Osteoblast (primary cell): ENCODE measurements around the gene SGCD. TPM values are rescaled to one million over a fixed set of nuclear protein-coding genes. Genes with fewer than 3 reads are reported as not detected.

Experiments used
- DNase-seq: peaks from one replicate; pipeline ENCODE4 v3.0.0; 2011; ENCODE audit warnings: low spot score, mixed read lengths; ENCODE audit not compliant: insufficient read length; ENCODE audit errors: missing footprints
- H2AFZ ChIP-seq: 2 replicates; pipeline ENCODE4 v1.6.0; 2011; ENCODE audit warnings: mild to moderate bottlenecking, low read length
- H3K27ac ChIP-seq: 2 replicates; pipeline ENCODE4 v1.5.1; 2011; ENCODE audit warnings: mild to moderate bottlenecking, low read depth, low read length, moderate library complexity
- H3K27me3 ChIP-seq: 2 replicates; pipeline ENCODE4 v1.6.0; 2012; ENCODE audit warnings: mild to moderate bottlenecking, control low read depth, inconsistent platforms, low read length, moderate library complexity; ENCODE audit not compliant: insufficient read depth
- H3K36me3 ChIP-seq: 2 replicates; pipeline ENCODE4 v1.5.1; 2011; ENCODE audit warnings: mild to moderate bottlenecking, low read length, control low read depth, moderate library complexity; ENCODE audit not compliant: insufficient read depth
- H3K4me1 ChIP-seq: 2 replicates; pipeline ENCODE4 v1.5.1; 2011; ENCODE audit warnings: mild to moderate bottlenecking, low read length, control low read depth, moderate library complexity; ENCODE audit not compliant: insufficient read depth
- H3K4me2 ChIP-seq: 2 replicates; pipeline ENCODE4 v1.6.0; 2011; ENCODE audit warnings: mild to moderate bottlenecking, low read length; ENCODE audit not compliant: insufficient read depth
- H3K4me3 ChIP-seq: fragments of 200-600 bp; sonication (generic); 3 replicates; pipeline ENCODE4 v1.5.1; 2012; ENCODE audit warnings: mild to moderate bottlenecking, low read length, inconsistent platforms; ENCODE audit not compliant: insufficient read depth
- H3K79me2 ChIP-seq: 2 replicates; pipeline ENCODE4 v1.6.0; 2012; ENCODE audit warnings: mild to moderate bottlenecking, low read length, control low read depth, inconsistent platforms; ENCODE audit not compliant: insufficient read depth
- H3K9me3 ChIP-seq: 2 replicates; pipeline ENCODE4 v1.5.1; 2011; ENCODE audit warnings: low read depth, low read length, control low read depth
- H4K20me1 ChIP-seq: 2 replicates; pipeline ENCODE4 v1.6.0; 2012; ENCODE audit warnings: mild to moderate bottlenecking, low read length, control low read depth; ENCODE audit not compliant: insufficient read depth
- total RNA-seq: library from RNA; depleted of rRNA; stranded (reverse); fragments of >200 nt; gene quantifications from 2 replicates; pipeline ENCODE4 v1.2.3, GENCODE V29; 2012
- TF ChIP-seq, protein P1 (sequence below): IDR thresholded peaks from 2 replicates; pipeline ENCODE4 v1.5.1; 2011; ENCODE audit warnings: mild to moderate bottlenecking, low read depth, low read length, moderate library complexity; ENCODE audit errors: extremely low read depth

SGCD gene
- total RNA-seq: 27.1 and 33.3 TPM in 2 replicates

DNA sequence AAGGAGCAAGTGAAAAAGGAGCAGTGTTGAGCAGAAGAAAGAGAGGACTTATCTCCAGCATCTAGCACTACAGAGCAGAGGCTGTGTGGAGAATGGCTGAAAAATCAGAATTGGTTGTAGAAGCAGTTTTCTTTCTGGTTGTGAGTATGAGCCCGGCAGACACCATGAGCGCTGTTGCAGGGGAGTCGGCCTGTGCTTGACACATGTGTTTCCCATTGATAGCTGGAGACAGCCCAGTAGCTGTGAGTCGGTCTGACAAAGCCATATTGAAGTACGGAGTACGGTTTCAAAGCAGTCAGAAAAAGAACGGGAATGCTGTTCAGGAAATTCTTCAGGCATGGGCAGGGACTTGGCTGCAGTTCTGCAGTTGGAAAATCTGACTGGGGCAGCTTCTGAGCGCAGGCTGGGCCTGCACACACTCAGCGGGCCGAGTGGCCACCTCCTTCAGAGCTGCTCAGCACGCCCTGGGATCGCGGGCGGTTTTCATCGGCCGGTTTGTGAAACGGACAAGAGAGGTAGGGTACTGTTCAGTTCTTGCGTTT lies at the start of gene SGCD:
SGCD (plus strand) TSS at position 447 of the 542 bp plus-strand sequence.
- H2AFZ ChIP-seq: peak within 1 kb of the TSS; percentile 96
- TF ChIP-seq, protein P1, sequence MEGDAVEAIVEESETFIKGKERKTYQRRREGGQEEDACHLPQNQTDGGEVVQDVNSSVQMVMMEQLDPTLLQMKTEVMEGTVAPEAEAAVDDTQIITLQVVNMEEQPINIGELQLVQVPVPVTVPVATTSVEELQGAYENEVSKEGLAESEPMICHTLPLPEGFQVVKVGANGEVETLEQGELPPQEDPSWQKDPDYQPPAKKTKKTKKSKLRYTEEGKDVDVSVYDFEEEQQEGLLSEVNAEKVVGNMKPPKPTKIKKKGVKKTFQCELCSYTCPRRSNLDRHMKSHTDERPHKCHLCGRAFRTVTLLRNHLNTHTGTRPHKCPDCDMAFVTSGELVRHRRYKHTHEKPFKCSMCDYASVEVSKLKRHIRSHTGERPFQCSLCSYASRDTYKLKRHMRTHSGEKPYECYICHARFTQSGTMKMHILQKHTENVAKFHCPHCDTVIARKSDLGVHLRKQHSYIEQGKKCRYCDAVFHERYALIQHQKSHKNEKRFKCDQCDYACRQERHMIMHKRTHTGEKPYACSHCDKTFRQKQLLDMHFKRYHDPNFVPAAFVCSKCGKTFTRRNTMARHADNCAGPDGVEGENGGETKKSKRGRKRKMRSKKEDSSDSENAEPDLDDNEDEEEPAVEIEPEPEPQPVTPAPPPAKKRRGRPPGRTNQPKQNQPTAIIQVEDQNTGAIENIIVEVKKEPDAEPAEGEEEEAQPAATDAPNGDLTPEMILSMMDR: peak; percentile 24
- peak within 1 kb of the TSS; percentile 95 for H3K4me2 ChIP-seq
- H4K20me1 ChIP-seq: no peaks in the 10 kb centered on the region
- H3K27me3 ChIP-seq: no peaks in the 10 kb centered on the region
- H3K79me2 ChIP-seq: peaks cover 9% of the 10 kb centered on the region
- peaks cover 8% of the 10 kb centered on the region for H3K4me1 ChIP-seq
- peak within 1 kb of the TSS; percentile 77 for H3K4me3 ChIP-seq
- no peaks in the 10 kb centered on the region for H3K36me3 ChIP-seq
- DNase-seq: peak; percentile 88
- peak within 1 kb of the TSS; percentile 85 for H3K27ac ChIP-seq
- no peaks in the 10 kb centered on the region for H3K9me3 ChIP-seq

DNA sequence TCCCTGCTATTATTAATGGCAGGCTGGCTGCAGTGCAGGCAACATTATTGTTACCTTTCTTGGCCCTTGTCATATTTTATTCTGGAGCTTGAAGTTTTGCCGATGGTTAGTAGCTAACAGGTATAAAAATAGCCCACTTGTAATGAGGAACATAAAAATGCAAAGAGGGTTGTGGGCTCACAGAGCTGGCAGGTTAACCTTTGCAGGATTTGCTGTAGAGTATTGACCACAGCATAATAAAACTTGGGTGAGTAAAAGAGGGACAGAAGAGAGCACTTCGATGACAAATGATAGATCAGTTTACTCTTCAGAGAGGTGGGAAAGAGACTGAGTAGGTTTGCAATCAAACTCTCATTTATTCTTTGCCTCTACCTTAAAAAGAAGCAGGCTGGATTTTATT lies 49.7 kb upstream of the SGCD start:
- Histone ChIP-seq H3K36me3 (no peaks in the 10 kb centered on the region), H3K27ac (no peak overlapping the region), H4K20me1 (no peaks in the 10 kb centered on the region), H3K4me3 (no peak overlapping the region), H3K79me2 (no peaks in the 10 kb centered on the region), H3K4me2 (no peak overlapping the region), H3K4me1 (no peaks in the 10 kb centered on the region), H2AFZ (no peak overlapping the region), H3K27me3 (no peaks in the 10 kb centered on the region), H3K9me3 (no peaks in the 10 kb centered on the region)
- TF ChIP-seq, protein P1: no peak
- no peak for DNase-seq

DNA sequence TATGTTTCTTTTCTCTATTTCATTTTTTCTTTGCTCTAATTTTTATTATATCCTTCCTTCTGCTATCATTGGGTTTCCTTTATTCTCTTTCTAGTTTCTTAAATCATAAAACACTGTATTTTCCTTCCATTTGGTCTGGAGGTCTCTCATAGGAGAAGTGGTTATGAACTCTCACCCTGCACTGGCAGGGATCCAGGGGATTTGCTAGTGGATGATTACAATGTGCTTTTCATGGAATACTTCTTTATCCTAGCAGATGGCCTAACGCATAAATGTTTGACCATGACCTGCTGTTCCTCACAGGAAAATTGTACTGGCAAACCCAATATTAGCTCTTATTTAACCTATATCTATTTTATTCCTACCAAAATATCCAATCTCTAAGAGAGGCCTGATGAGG lies 31.5 kb upstream of the SGCD start:
- H3K4me2 ChIP-seq: no peak overlapping the region
- no peak for DNase-seq
- H2AFZ ChIP-seq: no peak overlapping the region
- H3K27ac ChIP-seq: no peak overlapping the region
- H3K79me2 ChIP-seq: no peaks in the 10 kb centered on the region
- no peaks in the 10 kb centered on the region for H3K9me3 ChIP-seq
- TF ChIP-seq, protein P1: no peak
- H3K27me3 ChIP-seq: no peaks in the 10 kb centered on the region
- H3K4me3 ChIP-seq: no peak overlapping the region
- no peaks in the 10 kb centered on the region for H3K4me1 ChIP-seq
- no peaks in the 10 kb centered on the region for H3K36me3 ChIP-seq
- no peaks in the 10 kb centered on the region for H4K20me1 ChIP-seq

DNA sequence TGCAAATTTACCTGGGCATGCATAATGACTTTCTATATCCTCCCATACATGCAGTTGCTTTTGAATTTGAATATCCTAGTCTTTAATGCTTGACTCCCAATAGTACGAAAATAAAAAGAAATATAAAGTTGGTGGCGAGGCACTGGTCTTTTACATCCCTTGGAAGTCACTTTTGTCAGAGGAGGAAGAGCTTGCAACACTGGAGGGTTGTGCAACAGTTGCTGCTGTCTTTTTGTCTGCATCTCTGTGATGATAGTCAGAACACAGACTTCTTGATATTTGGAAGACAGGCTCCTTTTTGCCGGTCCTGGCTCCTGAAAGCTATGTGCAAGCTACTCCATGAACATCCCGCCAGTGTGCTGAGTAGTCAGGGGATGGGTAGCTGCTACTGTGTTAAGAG lies 16.8 kb upstream of the SGCD start:
- Histone ChIP-seq H2AFZ (no peak overlapping the region), H3K27ac (no peak overlapping the region), H3K4me3 (no peak overlapping the region), H3K36me3 (no peaks in the 10 kb centered on the region), H3K4me2 (no peak overlapping the region), H3K9me3 (no peaks in the 10 kb centered on the region), H4K20me1 (no peaks in the 10 kb centered on the region), H3K4me1 (no peaks in the 10 kb centered on the region), H3K79me2 (no peaks in the 10 kb centered on the region), H3K27me3 (no peaks in the 10 kb centered on the region)
- TF ChIP-seq, protein P1: no peak
- no peak for DNase-seq
